Measurements from ENCODE around the gene CORO1C. TPM values are rescaled to one million over a fixed set of nuclear protein-coding genes. Genes with fewer than 3 reads are reported as not detected.

Gene CORO1C
- total RNA-seq, 1 donor, result 261 TPM

DNA sequence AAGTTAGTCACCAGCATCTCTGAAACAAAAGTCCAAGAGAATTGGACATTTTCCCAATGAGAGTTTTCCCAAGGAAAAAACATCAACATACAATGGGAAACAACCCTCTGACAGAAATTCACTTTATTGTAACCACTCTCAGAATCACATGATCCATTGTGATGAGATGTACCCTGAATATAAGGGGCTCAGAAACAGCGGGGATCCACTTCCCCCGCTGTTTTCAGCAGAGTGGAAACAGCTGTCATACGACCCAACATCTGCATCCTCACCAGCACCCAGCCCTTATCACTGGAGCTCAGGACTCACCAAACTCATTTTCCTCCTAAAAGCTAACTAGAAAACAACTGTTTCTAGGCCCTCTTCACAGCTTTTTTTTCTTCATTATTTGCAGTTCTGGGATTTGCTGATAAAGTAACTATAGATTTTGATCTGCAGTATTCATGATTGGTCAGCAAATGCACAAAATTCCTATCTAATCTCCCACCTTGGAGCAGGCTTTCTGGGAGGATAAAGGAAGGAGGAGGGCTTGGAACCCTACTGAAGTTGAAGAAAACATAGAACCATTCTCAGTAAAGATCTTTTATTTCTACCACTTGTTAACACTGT lies 31.3 kb downstream of the CORO1C start:
- Histone ChIP-seq H3K4me3 (ENCODE audit: insufficient read depth, low read length) (no peak overlapping the region), H3K9me3 (ENCODE audit: low read depth, low read length) (no peaks in the 10 kb centered on the region), H3K4me2 (ENCODE audit: insufficient read depth, low read length) (no peak overlapping the region), H3K79me2 (ENCODE audit: insufficient read depth, low read length) (peaks cover 97% of the 10 kb centered on the region), H2AFZ (ENCODE audit: low read length) (no peak overlapping the region), H3K27ac (ENCODE audit: low read depth, low read length) (peak overlapping the region; percentile 64), H4K20me1 (ENCODE audit: insufficient read depth, low read length) (peaks cover 33% of the 10 kb centered on the region), H3K4me1 (ENCODE audit: insufficient read depth, low read length) (peaks cover 56% of the 10 kb centered on the region), H3K36me3 (ENCODE audit: insufficient read depth, low read length) (peaks cover 69% of the 10 kb centered on the region), H3K27me3 (ENCODE audit: insufficient read depth, low read length) (no peaks in the 10 kb centered on the region)
- TF ChIP-seq, protein P1, sequence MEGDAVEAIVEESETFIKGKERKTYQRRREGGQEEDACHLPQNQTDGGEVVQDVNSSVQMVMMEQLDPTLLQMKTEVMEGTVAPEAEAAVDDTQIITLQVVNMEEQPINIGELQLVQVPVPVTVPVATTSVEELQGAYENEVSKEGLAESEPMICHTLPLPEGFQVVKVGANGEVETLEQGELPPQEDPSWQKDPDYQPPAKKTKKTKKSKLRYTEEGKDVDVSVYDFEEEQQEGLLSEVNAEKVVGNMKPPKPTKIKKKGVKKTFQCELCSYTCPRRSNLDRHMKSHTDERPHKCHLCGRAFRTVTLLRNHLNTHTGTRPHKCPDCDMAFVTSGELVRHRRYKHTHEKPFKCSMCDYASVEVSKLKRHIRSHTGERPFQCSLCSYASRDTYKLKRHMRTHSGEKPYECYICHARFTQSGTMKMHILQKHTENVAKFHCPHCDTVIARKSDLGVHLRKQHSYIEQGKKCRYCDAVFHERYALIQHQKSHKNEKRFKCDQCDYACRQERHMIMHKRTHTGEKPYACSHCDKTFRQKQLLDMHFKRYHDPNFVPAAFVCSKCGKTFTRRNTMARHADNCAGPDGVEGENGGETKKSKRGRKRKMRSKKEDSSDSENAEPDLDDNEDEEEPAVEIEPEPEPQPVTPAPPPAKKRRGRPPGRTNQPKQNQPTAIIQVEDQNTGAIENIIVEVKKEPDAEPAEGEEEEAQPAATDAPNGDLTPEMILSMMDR (IDR thresholded peaks at IDR 0.05; ENCODE audit: extremely low read depth, low read depth, low read length), result no peak
- no peak for DNase-seq (ENCODE audit: insufficient read length, low spot score, missing footprints)

DNA sequence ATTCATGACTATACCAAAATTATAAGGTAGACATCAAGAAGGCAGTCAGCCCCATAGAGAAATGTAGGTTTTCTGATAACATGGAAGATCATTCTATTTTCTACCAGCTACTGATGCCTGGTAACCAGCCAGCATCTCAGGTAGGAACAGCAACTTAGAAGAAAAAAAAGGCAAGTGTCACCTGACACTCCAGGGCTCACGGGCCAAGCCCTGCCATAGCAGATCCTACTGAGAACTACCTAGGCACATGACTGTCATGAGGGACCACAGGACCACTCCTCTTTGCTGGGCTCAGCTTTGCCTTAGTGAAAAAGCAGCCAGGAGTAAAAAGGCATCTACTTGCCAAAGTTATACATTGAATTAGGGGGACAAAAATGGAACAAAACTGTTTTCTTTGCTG lies 33.4 kb downstream of the CORO1C start:
- DNase-seq (ENCODE audit: insufficient read length, low spot score, missing footprints), result no peak
- Histone ChIP-seq H3K4me2 (ENCODE audit: insufficient read depth, low read length) (peak overlapping the region; percentile 65), H3K36me3 (ENCODE audit: insufficient read depth, low read length) (peaks cover 64% of the 10 kb centered on the region), H3K27me3 (ENCODE audit: insufficient read depth, low read length) (no peaks in the 10 kb centered on the region), H2AFZ (ENCODE audit: low read length) (no peak overlapping the region), H4K20me1 (ENCODE audit: insufficient read depth, low read length) (peaks cover 16% of the 10 kb centered on the region), H3K9me3 (ENCODE audit: low read depth, low read length) (no peaks in the 10 kb centered on the region), H3K4me1 (ENCODE audit: insufficient read depth, low read length) (peaks cover 74% of the 10 kb centered on the region), H3K4me3 (ENCODE audit: insufficient read depth, low read length) (no peak overlapping the region), H3K79me2 (ENCODE audit: insufficient read depth, low read length) (peaks cover 97% of the 10 kb centered on the region), H3K27ac (ENCODE audit: low read depth, low read length) (peak overlapping the region; percentile 98)
- TF ChIP-seq, protein P1 (IDR thresholded peaks at IDR 0.05; ENCODE audit: extremely low read depth, low read depth, low read length), result no peak

DNA sequence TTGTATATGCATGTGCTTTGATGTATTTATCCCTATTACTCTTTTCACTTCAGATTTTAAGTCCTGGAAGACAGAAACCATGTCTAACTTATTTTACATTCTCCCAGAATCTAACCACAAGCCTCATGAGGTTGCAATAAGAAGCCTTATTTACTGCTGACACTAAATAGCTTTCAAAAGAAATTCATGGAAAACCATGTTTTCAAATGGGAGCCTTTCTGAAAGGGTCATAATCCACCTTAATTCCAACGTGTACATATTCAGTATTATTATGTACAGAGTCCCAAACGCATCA lies 34.4 kb downstream of the CORO1C start:
- peak overlapping the region; percentile 65 for H3K4me2 ChIP-seq (ENCODE audit: insufficient read depth, low read length)
- H3K36me3 ChIP-seq (ENCODE audit: insufficient read depth, low read length), result peaks cover 58% of the 10 kb centered on the region
- TF ChIP-seq, protein P1 (IDR thresholded peaks at IDR 0.05; ENCODE audit: extremely low read depth, low read depth, low read length), result no peak
- H4K20me1 ChIP-seq (ENCODE audit: insufficient read depth, low read length), result peaks cover 6% of the 10 kb centered on the region
- H3K4me3 ChIP-seq (ENCODE audit: insufficient read depth, low read length), result peak overlapping the region; percentile 21
- no peaks in the 10 kb centered on the region for H3K27me3 ChIP-seq (ENCODE audit: insufficient read depth, low read length)
- no peaks in the 10 kb centered on the region for H3K9me3 ChIP-seq (ENCODE audit: low read depth, low read length)
- peak overlapping the region; percentile 98 for H3K27ac ChIP-seq (ENCODE audit: low read depth, low read length)
- H3K79me2 ChIP-seq (ENCODE audit: insufficient read depth, low read length), result peaks cover 95% of the 10 kb centered on the region
- peaks cover 74% of the 10 kb centered on the region for H3K4me1 ChIP-seq (ENCODE audit: insufficient read depth, low read length)
- no peak for DNase-seq (ENCODE audit: insufficient read length, low spot score, missing footprints)
- no peak overlapping the region for H2AFZ ChIP-seq (ENCODE audit: low read length)

DNA sequence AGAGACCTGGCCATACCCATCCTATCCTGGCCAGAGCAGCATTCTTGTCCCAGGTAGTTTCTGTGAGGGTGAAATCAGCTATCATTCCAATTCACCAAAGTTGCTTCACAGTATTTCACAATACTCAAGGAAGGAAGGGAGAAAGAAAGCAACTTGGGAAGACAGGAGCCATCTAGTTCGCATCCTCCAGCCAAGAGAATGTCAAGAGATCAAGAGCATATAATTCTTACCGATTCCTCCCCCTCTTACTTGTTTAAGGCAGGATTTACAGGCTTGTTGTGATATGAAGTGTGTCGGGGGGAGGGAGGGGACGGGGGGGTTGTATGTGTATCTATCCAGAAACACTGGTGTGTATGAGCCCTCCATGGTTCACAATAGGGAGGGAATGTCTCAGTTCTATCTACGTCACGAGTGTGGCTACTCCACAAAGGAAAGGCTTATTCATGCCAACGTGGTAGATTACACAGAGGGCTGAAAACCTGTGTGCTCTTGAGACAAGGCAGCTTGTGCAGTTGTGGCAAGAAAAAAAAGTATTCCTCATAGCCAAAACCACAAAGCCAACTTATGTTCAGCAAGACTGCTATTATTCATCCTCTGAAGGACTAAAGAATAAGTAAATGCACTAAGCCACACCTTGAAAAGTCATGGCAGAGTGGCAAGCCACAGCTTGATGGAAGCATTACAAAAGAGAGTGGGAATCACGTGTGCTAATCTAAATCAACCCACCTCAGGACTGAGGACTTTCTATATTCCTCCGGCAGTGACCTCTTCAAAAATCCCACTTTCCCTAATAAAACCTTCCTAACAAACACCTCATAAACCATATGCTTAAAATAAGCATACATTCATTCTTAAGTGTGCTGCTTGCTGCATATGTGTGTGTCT lies 35.0 kb downstream of the CORO1C start:
- Histone ChIP-seq H2AFZ (ENCODE audit: low read length) (no peak overlapping the region), H4K20me1 (ENCODE audit: insufficient read depth, low read length) (peaks cover 3% of the 10 kb centered on the region), H3K79me2 (ENCODE audit: insufficient read depth, low read length) (peaks cover 91% of the 10 kb centered on the region), H3K36me3 (ENCODE audit: insufficient read depth, low read length) (peaks cover 58% of the 10 kb centered on the region), H3K27ac (ENCODE audit: low read depth, low read length) (peak overlapping the region; percentile 98), H3K4me1 (ENCODE audit: insufficient read depth, low read length) (peaks cover 71% of the 10 kb centered on the region), H3K4me2 (ENCODE audit: insufficient read depth, low read length) (peak overlapping the region; percentile 65), H3K9me3 (ENCODE audit: low read depth, low read length) (no peaks in the 10 kb centered on the region), H3K4me3 (ENCODE audit: insufficient read depth, low read length) (peak overlapping the region; percentile 26), H3K27me3 (ENCODE audit: insufficient read depth, low read length) (no peaks in the 10 kb centered on the region)
- DNase-seq (ENCODE audit: insufficient read length, low spot score, missing footprints), result peak; percentile 92
- TF ChIP-seq, protein P1 (IDR thresholded peaks at IDR 0.05; ENCODE audit: extremely low read depth, low read depth, low read length), result no peak

Measured in osteoblast (primary cell).